ENCODE data around the gene DNAH1. TPM values are rescaled to one million over a fixed set of nuclear protein-coding genes. Genes with fewer than 3 reads are reported as not detected.

The DNAH1 gene
- total and polyA plus RNA-seq, 4 donors: 4.2 to 12.9 (median 9.9) TPM

GRCh38 chr3:52399131-52399530 lies 83.0 kb downstream of the DNAH1 start:
- H3K9me3 ChIP-seq (ENCODE audit: control insufficient read depth, insufficient read depth, low read length): no peaks in the 10 kb centered on the region
- no peak overlapping the region for H3K27ac ChIP-seq (ENCODE audit: low read depth, low read length)
- H3K4me1 ChIP-seq (ENCODE audit: control insufficient read depth, insufficient read depth, low read length): no peaks in the 10 kb centered on the region
- H3K36me3 ChIP-seq (ENCODE audit: control insufficient read depth, insufficient read depth, low read length): peaks cover 72% of the 10 kb centered on the region
- no peak overlapping the region for H3K4me3 ChIP-seq (ENCODE audit: low read depth, low read length)
- no peak for DNase-seq (ENCODE audit: low read depth in 4 of 6, low spot score in 6 of 6)
- H3K27me3 ChIP-seq (ENCODE audit: control insufficient read depth, insufficient read depth, low read length): no peaks in the 10 kb centered on the region
- 78% methylated on average over 4 of the region's 4 CpGs for WGBS (ENCODE audit: insufficient coverage)

- no peak overlapping the region for H3K27ac ChIP-seq (ENCODE audit: low read depth, low read length)
- DNase-seq (ENCODE audit: low read depth in 4 of 6, low spot score in 6 of 6): no peak
- no peaks in the 10 kb centered on the region for H3K9me3 ChIP-seq (ENCODE audit: control insufficient read depth, insufficient read depth, low read length)
- peaks cover 72% of the 10 kb centered on the region for H3K36me3 ChIP-seq (ENCODE audit: control insufficient read depth, insufficient read depth, low read length)
- H3K27me3 ChIP-seq (ENCODE audit: control insufficient read depth, insufficient read depth, low read length): no peaks in the 10 kb centered on the region
- no peak overlapping the region for H3K4me3 ChIP-seq (ENCODE audit: low read depth, low read length)
- H3K4me1 ChIP-seq (ENCODE audit: control insufficient read depth, insufficient read depth, low read length): no peaks in the 10 kb centered on the region
- 91% methylated on average over 6 of the region's 6 CpGs for WGBS (ENCODE audit: insufficient coverage)
Observed at GRCh38 chr3:52399593-52399992, 83.5 kb downstream of the DNAH1 start.

GRCh38 chr3:52400275-52400793 lies 84.2 kb downstream of the DNAH1 start:
- Histone ChIP-seq H3K4me3 (ENCODE audit: low read depth, low read length) (no peak overlapping the region), H3K27ac (ENCODE audit: low read depth, low read length) (no peak overlapping the region), H3K9me3 (ENCODE audit: control insufficient read depth, insufficient read depth, low read length) (no peaks in the 10 kb centered on the region), H3K4me1 (ENCODE audit: control insufficient read depth, insufficient read depth, low read length) (no peaks in the 10 kb centered on the region), H3K36me3 (ENCODE audit: control insufficient read depth, insufficient read depth, low read length) (peaks cover 74% of the 10 kb centered on the region), H3K27me3 (ENCODE audit: control insufficient read depth, insufficient read depth, low read length) (no peaks in the 10 kb centered on the region)
- no peak for DNase-seq (ENCODE audit: low read depth in 4 of 6, low spot score in 6 of 6)
- WGBS (ENCODE audit: insufficient coverage): 94% methylated on average over 10 of the region's 10 CpGs

- no peak overlapping the region for H3K27ac ChIP-seq (ENCODE audit: low read depth, low read length)
- H3K4me3 ChIP-seq (ENCODE audit: low read depth, low read length): no peak overlapping the region
- H3K36me3 ChIP-seq (ENCODE audit: control insufficient read depth, insufficient read depth, low read length): peaks cover 81% of the 10 kb centered on the region
- H3K9me3 ChIP-seq (ENCODE audit: control insufficient read depth, insufficient read depth, low read length): no peaks in the 10 kb centered on the region
- no peaks in the 10 kb centered on the region for H3K27me3 ChIP-seq (ENCODE audit: control insufficient read depth, insufficient read depth, low read length)
- no peaks in the 10 kb centered on the region for H3K4me1 ChIP-seq (ENCODE audit: control insufficient read depth, insufficient read depth, low read length)
- DNase-seq (ENCODE audit: low read depth in 4 of 6, low spot score in 6 of 6): no peak
- 88% methylated on average over 1 of the region's 1 CpG for WGBS (ENCODE audit: insufficient coverage)
Observed at GRCh38 chr3:52401021-52401420, 84.9 kb downstream of the DNAH1 start.

- H3K4me1 ChIP-seq (ENCODE audit: control insufficient read depth, insufficient read depth, low read length): no peaks in the 10 kb centered on the region
- WGBS (ENCODE audit: insufficient coverage): 100% methylated on average over 1 of the region's 1 CpG
- peaks cover 83% of the 10 kb centered on the region for H3K36me3 ChIP-seq (ENCODE audit: control insufficient read depth, insufficient read depth, low read length)
- no peak for DNase-seq (ENCODE audit: low read depth in 4 of 6, low spot score in 6 of 6)
- no peak overlapping the region for H3K27ac ChIP-seq (ENCODE audit: low read depth, low read length)
- no peaks in the 10 kb centered on the region for H3K27me3 ChIP-seq (ENCODE audit: control insufficient read depth, insufficient read depth, low read length)
- no peaks in the 10 kb centered on the region for H3K9me3 ChIP-seq (ENCODE audit: control insufficient read depth, insufficient read depth, low read length)
- no peak overlapping the region for H3K4me3 ChIP-seq (ENCODE audit: low read depth, low read length)
Observed at GRCh38 chr3:52401551-52401950, 85.4 kb downstream of the DNAH1 start.

GRCh38 chr3:52402101-52402521 lies 86.0 kb downstream of the DNAH1 start:
- H3K4me3 ChIP-seq (ENCODE audit: low read depth, low read length): no peak overlapping the region
- no peaks in the 10 kb centered on the region for H3K4me1 ChIP-seq (ENCODE audit: control insufficient read depth, insufficient read depth, low read length)
- no peaks in the 10 kb centered on the region for H3K27me3 ChIP-seq (ENCODE audit: control insufficient read depth, insufficient read depth, low read length)
- peaks cover 84% of the 10 kb centered on the region for H3K36me3 ChIP-seq (ENCODE audit: control insufficient read depth, insufficient read depth, low read length)
- H3K27ac ChIP-seq (ENCODE audit: low read depth, low read length): no peak overlapping the region
- DNase-seq (ENCODE audit: low read depth in 4 of 6, low spot score in 6 of 6): no peak
- WGBS (ENCODE audit: insufficient coverage): 96% methylated on average over 16 of the region's 16 CpGs
- H3K9me3 ChIP-seq (ENCODE audit: control insufficient read depth, insufficient read depth, low read length): no peaks in the 10 kb centered on the region

- H3K9me3 ChIP-seq (ENCODE audit: control insufficient read depth, insufficient read depth, low read length): no peaks in the 10 kb centered on the region
- 99% methylated on average over 11 of the region's 11 CpGs for WGBS (ENCODE audit: insufficient coverage)
- H3K36me3 ChIP-seq (ENCODE audit: control insufficient read depth, insufficient read depth, low read length): peaks cover 89% of the 10 kb centered on the region
- H3K4me3 ChIP-seq (ENCODE audit: low read depth, low read length): no peak overlapping the region
- DNase-seq (ENCODE audit: low read depth in 4 of 6, low spot score in 6 of 6): no peak
- H3K4me1 ChIP-seq (ENCODE audit: control insufficient read depth, insufficient read depth, low read length): peaks cover 2% of the 10 kb centered on the region
- no peak overlapping the region for H3K27ac ChIP-seq (ENCODE audit: low read depth, low read length)
- no peaks in the 10 kb centered on the region for H3K27me3 ChIP-seq (ENCODE audit: control insufficient read depth, insufficient read depth, low read length)
Observed at GRCh38 chr3:52402706-52403270, 86.7 kb downstream of the DNAH1 start.

- no peak overlapping the region for H3K27ac ChIP-seq (ENCODE audit: low read depth, low read length)
- H3K36me3 ChIP-seq (ENCODE audit: control insufficient read depth, insufficient read depth, low read length): peaks cover 94% of the 10 kb centered on the region
- WGBS (ENCODE audit: insufficient coverage): 96% methylated on average over 19 of the region's 19 CpGs
- no peak for DNase-seq (ENCODE audit: low read depth in 4 of 6, low spot score in 6 of 6)
- H3K27me3 ChIP-seq (ENCODE audit: control insufficient read depth, insufficient read depth, low read length): no peaks in the 10 kb centered on the region
- no peak overlapping the region for H3K4me3 ChIP-seq (ENCODE audit: low read depth, low read length)
- peaks cover 6% of the 10 kb centered on the region for H3K4me1 ChIP-seq (ENCODE audit: control insufficient read depth, insufficient read depth, low read length)
- H3K9me3 ChIP-seq (ENCODE audit: control insufficient read depth, insufficient read depth, low read length): no peaks in the 10 kb centered on the region
Observed at GRCh38 chr3:52403271-52403841, 87.2 kb downstream of the DNAH1 start.

- no peak for DNase-seq (ENCODE audit: low read depth in 4 of 6, low spot score in 6 of 6)
- Histone ChIP-seq H3K9me3 (ENCODE audit: control insufficient read depth, insufficient read depth, low read length) (no peaks in the 10 kb centered on the region), H3K36me3 (ENCODE audit: control insufficient read depth, insufficient read depth, low read length) (peaks cover 96% of the 10 kb centered on the region), H3K4me1 (ENCODE audit: control insufficient read depth, insufficient read depth, low read length) (peaks cover 12% of the 10 kb centered on the region), H3K4me3 (ENCODE audit: low read depth, low read length) (no peak overlapping the region), H3K27me3 (ENCODE audit: control insufficient read depth, insufficient read depth, low read length) (no peaks in the 10 kb centered on the region), H3K27ac (ENCODE audit: low read depth, low read length) (no peak overlapping the region)
- WGBS (ENCODE audit: insufficient coverage): 98% methylated on average over 3 of the region's 3 CpGs
Observed at GRCh38 chr3:52403955-52404354, 87.8 kb downstream of the DNAH1 start.

GRCh38 chr3:52404391-52404790 lies 88.3 kb downstream of the DNAH1 start:
- Histone ChIP-seq H3K9me3 (ENCODE audit: control insufficient read depth, insufficient read depth, low read length) (no peaks in the 10 kb centered on the region), H3K36me3 (ENCODE audit: control insufficient read depth, insufficient read depth, low read length) (peaks cover 93% of the 10 kb centered on the region), H3K27me3 (ENCODE audit: control insufficient read depth, insufficient read depth, low read length) (no peaks in the 10 kb centered on the region), H3K4me3 (ENCODE audit: low read depth, low read length) (no peak overlapping the region), H3K27ac (ENCODE audit: low read depth, low read length) (no peak overlapping the region), H3K4me1 (ENCODE audit: control insufficient read depth, insufficient read depth, low read length) (peaks cover 16% of the 10 kb centered on the region)
- no peak for DNase-seq (ENCODE audit: low read depth in 4 of 6, low spot score in 6 of 6)
- 92% methylated on average over 10 of the region's 10 CpGs for WGBS (ENCODE audit: insufficient coverage)
